Embryonic facial prominence (tissue), 1 donor: ENCODE measurements around the gene SSH2.

ENCODE experiments used
- DNase-seq: peaks from one replicate; pipeline ENCODE4 v3.0.0-alpha.2; 2016; ENCODE audit errors: extremely low spot score

The SSH2 gene

DNA sequence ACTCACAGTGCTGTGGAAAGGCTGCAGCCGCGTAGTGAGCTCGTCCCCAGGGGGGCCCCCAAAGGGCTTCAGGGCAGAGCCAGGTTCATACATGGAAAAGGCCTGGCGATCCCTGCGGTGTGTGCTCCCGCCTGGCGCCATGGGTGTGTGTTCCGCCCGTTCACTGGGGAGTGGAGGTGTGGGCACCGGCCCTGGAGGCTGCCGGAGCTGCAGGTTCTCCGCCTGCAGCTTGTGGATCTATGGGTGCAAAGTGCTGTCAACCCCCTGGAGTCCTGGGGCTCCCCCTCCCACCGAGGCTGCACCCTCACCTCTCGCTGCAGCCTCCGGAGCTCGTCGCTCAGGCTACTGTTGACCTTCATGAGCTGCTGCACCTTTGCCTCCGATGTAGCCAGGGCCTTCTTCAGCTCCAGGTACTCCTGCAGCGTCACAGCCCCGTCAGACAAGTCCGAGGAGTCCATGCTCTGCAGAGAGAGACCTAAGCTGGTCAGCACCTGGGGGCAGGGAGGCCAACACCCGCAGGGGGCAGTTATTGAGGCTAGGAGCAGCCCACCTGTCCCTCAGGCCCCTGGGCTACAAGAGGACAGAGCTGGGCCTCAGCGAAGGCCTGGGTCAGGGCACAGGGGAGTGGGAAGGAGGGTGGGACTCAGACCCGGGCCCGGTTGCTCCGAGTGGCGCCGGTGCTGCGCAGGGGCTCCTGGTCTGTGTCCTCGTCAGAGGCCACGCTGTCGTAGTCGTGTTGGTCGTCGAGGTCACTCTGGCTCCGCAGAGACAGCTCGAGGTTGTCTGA lies 353.6 kb downstream of the SSH2 start:
- no peak for DNase-seq
